ENCODE measurements around the gene EIF4G3. TPM values are rescaled to one million over a fixed set of nuclear protein-coding genes. Genes with fewer than 3 reads are reported as not detected.

The EIF4G3 gene
- total RNA-seq (2022; extraction: Qiagen RNA extraction), result 16.8 to 22.9 TPM (median 20.4 TPM) in 5 replicates

GRCh38 chr1:21176586-21177555 is at the start of gene EIF4G3:
TSS of gene EIF4G3 (minus strand) at chr1:21176897. CDS start at chr1:21002742, 174,155 bp downstream.

GRCh38 chr1:20787029-20787839 is 389.5 kb downstream of the EIF4G3 start, which contains the start of gene HP1BP3:
TSS of gene HP1BP3 (minus strand) at chr1:20787307. CDS start at chr1:20780440, 6,867 bp downstream.

Other genes with a start within 250 kb of the EIF4G3 start
- gene ECE1, start 113.6 kb upstream of the EIF4G3 start, total RNA-seq (2022; extraction: Qiagen RNA extraction), result 50.3 to 69.2 TPM (median 60.6 TPM) in 5 replicates